Effector CD8-positive, alpha-beta T cell (primary cell): Measurements from ENCODE around the gene TLE2.
"Not testable (repeated sequence)": the region's sequence is repeated elsewhere in the genome, so short reads cannot be mapped to it uniquely, and the experiment has no call there.

Experiments used
- DNase-seq: peaks from one replicate; lab custom pipeline; 2025; lab: John Stamatoyannopoulos, UW

TLE2 gene

GRCh38 chr19:3056417-3057088 is 27.5 kb upstream of the TLE2 start:
- DNase-seq = no peak

- DNase-seq = no peak
Observed at GRCh38 chr19:3055741-3056416, 26.8 kb upstream of the TLE2 start.

DNA sequence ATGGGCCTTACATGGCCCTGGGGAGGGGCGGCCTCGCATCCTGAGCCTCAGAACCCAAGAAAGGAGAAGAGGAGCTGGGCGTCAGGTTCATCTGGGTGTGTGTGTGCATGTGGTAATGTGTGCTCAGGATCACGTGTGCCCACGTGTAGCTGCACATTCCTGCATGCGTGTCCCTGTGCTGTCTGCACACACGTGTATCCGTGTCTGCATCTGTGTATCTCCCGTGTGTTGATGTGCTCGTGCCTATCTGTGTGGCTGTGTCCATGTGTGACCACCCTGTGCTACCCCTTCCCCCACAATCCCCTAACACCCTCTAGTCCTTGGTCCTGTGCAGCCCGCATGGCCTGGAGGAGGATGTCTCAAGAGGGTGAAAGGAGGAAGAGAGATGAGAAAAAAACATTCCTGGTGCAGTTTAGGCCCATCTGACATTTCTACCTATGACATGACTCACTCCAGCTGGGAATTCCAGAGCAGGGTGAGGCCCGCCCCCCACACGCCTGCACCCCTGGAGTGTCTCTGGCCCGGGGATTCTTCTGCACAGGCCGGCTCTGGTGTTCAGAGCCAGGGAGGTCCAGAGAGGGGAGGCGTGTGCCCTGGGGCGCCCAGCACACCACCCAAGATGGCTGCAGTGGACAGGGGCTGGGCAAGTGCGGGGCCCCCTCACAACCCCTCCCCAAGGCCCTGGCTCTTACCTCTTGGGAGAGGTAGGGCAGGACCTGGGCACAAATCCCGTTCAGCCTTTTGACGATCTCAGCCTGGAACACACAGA is 26.1 kb upstream of the TLE2 start:
- no peak for DNase-seq

GRCh38 chr19:3054265-3054971 is 25.3 kb upstream of the TLE2 start:
- DNase-seq = no peak

- no peak for DNase-seq
Observed at GRCh38 chr19:3053780-3054179, 24.7 kb upstream of the TLE2 start.

DNA sequence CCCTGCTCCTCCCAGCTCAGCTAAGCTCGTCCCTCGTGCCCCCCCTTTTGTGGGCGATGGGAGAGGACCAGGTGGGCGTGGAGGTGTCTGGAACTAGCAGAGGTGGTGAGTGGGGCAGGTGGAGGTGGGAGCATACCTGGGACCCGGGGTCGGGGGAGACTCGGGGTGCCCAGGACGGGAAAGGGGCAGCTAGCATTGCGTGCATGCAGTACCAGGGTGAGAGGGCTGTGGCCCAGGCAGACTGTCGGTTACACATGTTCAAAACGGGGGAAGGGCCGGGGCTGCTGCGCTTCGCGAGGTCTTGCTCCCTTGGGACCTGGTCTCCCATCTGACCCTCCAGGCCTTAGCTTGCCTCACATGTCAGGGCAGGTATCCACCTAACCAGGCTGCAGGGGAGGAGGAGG is 24.1 kb upstream of the TLE2 start:
- DNase-seq = no peak

DNA sequence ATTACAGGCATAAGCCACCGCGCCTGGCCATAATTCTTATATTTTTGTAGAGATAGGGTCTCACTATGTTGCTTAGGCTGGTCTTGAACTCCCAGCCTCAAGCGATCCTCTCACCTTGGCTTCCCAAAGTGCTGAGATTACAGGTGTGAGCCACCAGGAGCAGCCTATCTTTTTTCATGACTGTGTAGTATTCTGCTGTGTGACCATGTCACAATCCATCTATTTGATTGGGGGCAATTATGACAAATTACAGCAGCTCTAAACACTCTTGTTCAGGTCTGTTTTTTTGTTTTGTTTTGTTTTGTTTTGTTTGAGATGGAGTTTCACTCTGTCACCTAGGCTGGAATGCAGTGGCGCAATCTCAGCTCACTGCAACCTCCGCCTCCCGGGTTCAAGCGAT is 20.9 kb upstream of the TLE2 start:
- not testable (repeated sequence) for DNase-seq

DNA sequence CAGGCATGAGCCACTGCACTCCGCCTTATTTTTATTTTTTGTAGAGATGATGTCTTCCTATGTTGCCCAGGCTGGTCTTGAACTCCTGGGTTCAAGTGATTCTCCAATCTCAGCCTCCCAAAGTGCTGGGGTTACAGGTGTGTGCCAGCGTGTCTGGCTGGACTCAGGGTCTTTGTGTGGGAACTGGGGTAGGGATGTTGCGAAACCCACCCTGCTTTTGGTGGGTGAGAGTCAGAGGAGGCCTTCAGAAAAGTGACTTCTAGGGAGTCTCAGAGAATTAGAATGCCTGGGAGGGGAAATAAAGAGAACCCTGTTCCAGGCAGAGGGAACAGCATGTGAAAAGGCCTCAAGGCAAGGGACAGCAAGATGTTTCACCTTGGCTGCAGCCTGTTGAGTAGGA is 20.0 kb upstream of the TLE2 start:
- DNase-seq = no peak

GRCh38 chr19:3048190-3048533 is 19.1 kb upstream of the TLE2 start:
- DNase-seq = no peak

- peak; percentile 47 for DNase-seq
Observed at GRCh38 chr19:3047496-3048189, 18.6 kb upstream of the TLE2 start.

- DNase-seq = no peak
Observed at GRCh38 chr19:3046698-3047495, 17.8 kb upstream of the TLE2 start.

GRCh38 chr19:3045885-3046697 is 17.0 kb upstream of the TLE2 start:
- no peak for DNase-seq

DNA sequence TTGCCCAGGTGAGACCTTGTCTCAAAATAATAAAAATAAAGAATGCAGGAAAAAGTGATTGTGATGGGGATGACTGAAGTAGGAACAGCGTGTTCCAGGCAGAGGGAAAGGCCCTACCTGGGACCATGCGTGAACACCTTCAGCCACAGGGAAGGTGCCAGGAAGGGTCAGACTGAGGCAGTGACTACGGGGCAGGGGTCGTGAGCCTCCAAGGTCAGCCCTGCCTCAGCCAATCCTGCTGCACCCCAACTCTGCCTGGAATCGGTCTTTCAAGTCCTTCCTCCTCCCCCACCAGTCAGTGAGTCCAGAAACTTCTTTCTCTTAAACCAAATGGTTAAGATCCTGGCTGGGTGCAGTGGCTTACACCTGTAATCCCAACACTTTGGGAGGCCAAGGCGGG is 16.1 kb upstream of the TLE2 start:
- no peak for DNase-seq

GRCh38 chr19:3042621-3043267 is 13.7 kb upstream of the TLE2 start:
- no peak for DNase-seq

- DNase-seq = no peak
Observed at GRCh38 chr19:3041761-3042620, 12.9 kb upstream of the TLE2 start.

DNA sequence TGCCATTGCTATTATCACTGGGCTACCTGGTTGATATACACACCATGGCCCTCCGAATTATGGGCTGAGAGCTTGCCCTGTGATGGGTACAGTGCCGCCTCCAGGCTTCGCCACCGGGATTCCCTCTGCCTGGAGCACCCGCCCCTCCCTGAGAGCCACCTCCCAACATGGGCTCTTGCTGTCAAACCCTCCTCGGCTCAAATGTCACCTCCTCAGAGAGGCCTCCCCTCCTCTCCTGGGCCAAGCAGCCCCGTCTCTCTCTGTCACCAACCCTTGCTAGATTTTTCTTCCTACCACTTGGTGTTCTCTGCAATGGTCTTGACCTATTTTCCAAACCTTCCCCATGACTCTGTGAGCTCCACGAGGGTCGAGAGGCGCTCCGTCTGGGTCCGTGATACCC is 12.2 kb upstream of the TLE2 start:
- DNase-seq = no peak

DNA sequence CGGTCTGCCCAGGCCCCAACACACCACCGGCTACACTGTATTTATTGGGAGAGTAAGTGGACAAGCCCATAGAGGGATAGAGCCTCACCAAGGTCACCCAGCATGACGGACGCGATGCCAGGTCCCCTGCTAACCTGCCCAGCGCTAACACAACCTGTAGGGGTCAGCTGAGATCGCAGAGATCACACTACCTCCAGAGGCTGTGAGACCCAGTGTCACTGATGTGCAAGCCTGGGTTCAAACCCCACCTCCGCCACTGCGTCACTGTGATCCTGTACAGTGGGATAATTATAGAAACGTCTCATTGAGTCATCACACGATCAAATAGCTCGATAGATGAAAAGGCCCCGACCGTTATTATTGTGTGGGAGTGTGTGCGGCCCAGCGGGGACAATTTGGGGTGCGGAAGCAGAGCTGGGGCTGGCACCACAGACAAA is 10.6 kb upstream of the TLE2 start:
- no peak for DNase-seq

GRCh38 chr19:3039125-3039524 is 10.0 kb upstream of the TLE2 start:
- no peak for DNase-seq

- DNase-seq = no peak
Observed at GRCh38 chr19:3038214-3038613, 9.1 kb upstream of the TLE2 start.
